Adrenal gland (tissue), 12 donors: ENCODE data around the gene POLR2C. TPM values are rescaled to one million over a fixed set of nuclear protein-coding genes. Genes with fewer than 3 reads are reported as not detected.

Source experiments
- DNase-seq, 7 donors: peaks; one replicate each; pipeline ENCODE4 v3.0.0-alpha.2; 2019 to 2020
- H3K27ac ChIP-seq, 5 donors: fragments of 200-600 bp; sonication (generic) in 4 of 5; 1 replicate in 3 of 5; 2 replicates in 2 of 5; pipeline versions ENCODE4 v1.5.1 to v1.8.0; 2016 to 2020; ENCODE audit warnings: mild to moderate bottlenecking in 1 of 5
- H3K27me3 ChIP-seq: fragments of 200-600 bp; 2 replicates; pipeline ENCODE4 v1.8.0; 2021
- H3K36me3 ChIP-seq, 2 donors: fragments of 200-600 bp; replicated peaks in 1 of 2; 1 replicate in 1 of 2; 2 replicates in 1 of 2; pipeline versions ENCODE4 v1.5.1 to v1.8.0; 2018 to 2022
- H3K4me1 ChIP-seq, 2 donors: fragments of 200-600 bp; replicated peaks in 1 of 2; 1 replicate in 1 of 2; 2 replicates in 1 of 2; pipeline versions ENCODE4 v1.5.1 to v1.8.0; 2018 to 2021
- H3K4me3 ChIP-seq, 4 donors: fragments of 200-600 bp; sonication (generic) in 3 of 4; one replicate each; pipeline ENCODE4 v1.5.1; 2016 to 2018
- H3K9me3 ChIP-seq, 3 donors: fragments of 200-600 bp; sonication (generic) in 1 of 3; replicated peaks in 1 of 3; 1 replicate in 2 of 3; 2 replicates in 1 of 3; pipeline versions ENCODE4 v1.5.1 to v1.8.0; 2016 to 2021
- CTCF ChIP-seq, 6 experiments: fragments of 450-650 bp in 4 of 6; fragments of 200-600 bp in 2 of 6; sonication (generic) in 1 of 6; IDR thresholded peaks; 1 replicate in 5 of 6; 2 replicates in 1 of 6; pipeline versions ENCODE4 v1.5.1 to v1.8.0; 2016 to 2021; ENCODE audit warnings: antibody characterized with exemption in 6 of 6, mild to moderate bottlenecking in 2 of 6, moderate library complexity in 1 of 6
- POLR2A ChIP-seq, 2 donors: fragments of 450-650 bp; IDR thresholded peaks; one replicate each; pipeline ENCODE4 v1.6.1; 2017; ENCODE audit warnings: antibody characterized with exemption in 2 of 2, mild to moderate bottlenecking in 2 of 2, moderate library complexity in 1 of 2
- WGBS, 4 donors: extraction: QIAGEN DNeasy Blood & Tissue Kit in 2 of 4; methylation state at CpG; one replicate each; pipeline versions ENCODE4 v1.1.5 to v1.1.7; 2013 to 2017; 5-methylcytosine and 5-hydroxymethylcytosine counted together
- intact Hi-C, 2 donors: fragments of 100-400 bp; cut with DNase I; formaldehyde crosslinking; loops; one replicate each; pipeline versions ENCODE4 v1.14.1 to v1.15.0; 2022 to 2023
- polyA plus RNA-seq, 3 donors: library from polyadenylated mRNA; stranded (reverse); fragments of 200-250 nt in 2 of 3; fragments of 350-450 nt in 1 of 3; fragmentation: Illumina TruSeq in 1 of 3; extraction: RNeasy Lipid Tissue Mini Kit (QIAGEN cat#74804) in 1 of 3; gene quantifications; one replicate each; pipeline ENCODE4 v1.2.3, GENCODE V29; 2013 to 2014
- total RNA-seq, 9 donors: library from RNA; depleted of rRNA in 4 of 9; stranded (reverse); fragments of >200 nt in 4 of 9; fragments of 120-200 nt in 1 of 9; fragmentation: NEBNext Ultra II Directional in 1 of 9; extraction: Animal tissue kit (Norgen Biotek cat#: 25700) in 1 of 9; gene quantifications; one replicate each; pipeline versions ENCODE4 v1.1.0 to v1.2.4, GENCODE V29; 2013 to 2023
- donor health status: healthy with polysubstance abuse.
- donor health status: Bipolar disorder and iron deficiency.
- donor health status: DM: yes; HTN: yes; CAD: no.
- donor health status: DM: no; HTN: no; CAD: no.
- donor health status: DM: no; HTN: no; CAD: no.
- donor health status: DM: yes; HTN: yes; CAD: no.

Gene POLR2C
- total and polyA plus RNA-seq, 12 donors, result 28.3 to 147 (median 71.7) TPM

- intact Hi-C loops, result no loop called here
- no peaks in the 10 kb centered on the region for H3K4me1 ChIP-seq
- H3K4me3 ChIP-seq, result no peak overlapping the region
- no peak overlapping the region for H3K27ac ChIP-seq
- H3K27me3 ChIP-seq, result no peaks in the 10 kb centered on the region
- TF ChIP-seq CTCF (IDR thresholded peaks at IDR 0.05), result no peak
- no peak for TF ChIP-seq POLR2A (IDR thresholded peaks at IDR 0.05)
- no peaks in the 10 kb centered on the region for H3K9me3 ChIP-seq
- H3K36me3 ChIP-seq, result no peaks in the 10 kb centered on the region
- DNase-seq, result no peak
- WGBS, 4 donors, result 76 to 84% (median 79%) methylated on average over 12 to 15 of the region's 15 CpGs
Measured at GRCh38 chr16:57503366-57503765, 40.9 kb downstream of the POLR2C start.

GRCh38 chr16:57504001-57504400, 41.5 kb downstream of the POLR2C start:
- TF ChIP-seq POLR2A (IDR thresholded peaks at IDR 0.05), result no peak
- TF ChIP-seq CTCF (IDR thresholded peaks at IDR 0.05), result no peak
- intact Hi-C loops, result no loop called here
- no peak for DNase-seq
- H3K4me1 ChIP-seq, result no peaks in the 10 kb centered on the region
- WGBS, 4 donors, result 61 to 79% (median 72%) methylated on average over 5 to 6 of the region's 6 CpGs
- no peaks in the 10 kb centered on the region for H3K36me3 ChIP-seq
- H3K27ac ChIP-seq, result no peak overlapping the region
- H3K9me3 ChIP-seq, result no peaks in the 10 kb centered on the region
- H3K4me3 ChIP-seq, result no peak overlapping the region
- no peaks in the 10 kb centered on the region for H3K27me3 ChIP-seq

- no peak for DNase-seq
Measured at GRCh38 chr16:57504491-57504890, 42.0 kb downstream of the POLR2C start.

GRCh38 chr16:57505169-57505568, 42.7 kb downstream of the POLR2C start:
- TF ChIP-seq POLR2A (IDR thresholded peaks at IDR 0.05) (no peak), CTCF (IDR thresholded peaks at IDR 0.05) (no peak)
- Histone ChIP-seq H3K27ac (no peak overlapping the region), H3K4me1 (no peaks in the 10 kb centered on the region), H3K9me3 (no peaks in the 10 kb centered on the region), H3K36me3 (no peaks in the 10 kb centered on the region), H3K4me3 (no peak overlapping the region), H3K27me3 (no peaks in the 10 kb centered on the region)
- DNase-seq, result no peak
- intact Hi-C loops, result no loop called here
- 78 to 86% (median 84%) methylated on average over 6 of the region's 6 CpGs for WGBS, 4 donors

More at GRCh38 chr16:57504491-57504890, 42.0 kb downstream of the POLR2C start:
- Histone ChIP-seq H3K27me3 (no peaks in the 10 kb centered on the region), H3K9me3 (no peaks in the 10 kb centered on the region), H3K36me3 (no peaks in the 10 kb centered on the region), H3K27ac (no peak overlapping the region), H3K4me1 (no peaks in the 10 kb centered on the region), H3K4me3 (no peak overlapping the region)
- WGBS, 4 donors, result 59 to 79% (median 76%) methylated on average over 5 of the region's 5 CpGs
- intact Hi-C loops, result no loop called here
- no peak for TF ChIP-seq CTCF (IDR thresholded peaks at IDR 0.05)
- TF ChIP-seq POLR2A (IDR thresholded peaks at IDR 0.05), result no peak
